ENCODE measurements around the gene FYCO1.

FYCO1 gene

GRCh38 chr3:45981346-45982074 is 14.1 kb downstream of the FYCO1 start:
- no peak for DNase-seq

- no peak for DNase-seq
Measured at GRCh38 chr3:45980819-45981218, 14.8 kb downstream of the FYCO1 start.

GRCh38 chr3:45980229-45980813 is 15.3 kb downstream of the FYCO1 start:
- no peak for DNase-seq

- no peak for DNase-seq
Measured at GRCh38 chr3:45979378-45979777, 16.2 kb downstream of the FYCO1 start.

- no peak for DNase-seq
Measured at GRCh38 chr3:45978006-45978761, 17.4 kb downstream of the FYCO1 start.

- no peak for DNase-seq
Measured at GRCh38 chr3:45976191-45977091, 19.2 kb downstream of the FYCO1 start.

GRCh38 chr3:45975686-45976085 is 19.9 kb downstream of the FYCO1 start:
- DNase-seq: no peak

GRCh38 chr3:45974686-45975085 is 20.9 kb downstream of the FYCO1 start:
- no peak for DNase-seq

- no peak for DNase-seq
Measured at GRCh38 chr3:45972534-45973402, 22.9 kb downstream of the FYCO1 start.

GRCh38 chr3:45969953-45970352 is 25.7 kb downstream of the FYCO1 start:
- no peak for DNase-seq

- no peak for DNase-seq
Measured at GRCh38 chr3:45969116-45969515, 26.5 kb downstream of the FYCO1 start.

- DNase-seq: no peak
Measured at GRCh38 chr3:45968706-45969105, 26.9 kb downstream of the FYCO1 start.

- no peak for DNase-seq
Measured at GRCh38 chr3:45968149-45968548, 27.5 kb downstream of the FYCO1 start.

- no peak for DNase-seq
Measured at GRCh38 chr3:45967724-45968123, 27.9 kb downstream of the FYCO1 start.

GRCh38 chr3:45966950-45967640 is 28.5 kb downstream of the FYCO1 start:
- DNase-seq: peak; percentile 37

GRCh38 chr3:45966371-45966791 is 29.2 kb downstream of the FYCO1 start:
- DNase-seq: no peak

- DNase-seq: no peak
Measured at GRCh38 chr3:45965653-45966052, 30.0 kb downstream of the FYCO1 start.

GRCh38 chr3:45965253-45965652 is 30.4 kb downstream of the FYCO1 start:
- DNase-seq: no peak

- no peak for DNase-seq
Measured at GRCh38 chr3:45964139-45964538, 31.5 kb downstream of the FYCO1 start.

- DNase-seq: no peak
Measured at GRCh38 chr3:45962033-45962432, 33.6 kb downstream of the FYCO1 start.

GRCh38 chr3:45960289-45960688 is 35.3 kb downstream of the FYCO1 start:
- DNase-seq: no peak
